ENCODE measurements around the gene CYB5R4.
"Not testable (repeated sequence)": the region's sequence is repeated elsewhere in the genome, so short reads cannot be mapped to it uniquely, and the experiment has no call there.

The CYB5R4 gene

GRCh38 chr6:83908813-83909212 is 49.3 kb downstream of the CYB5R4 start:
- DNase-seq (ENCODE audit: low spot score) = no peak

GRCh38 chr6:83911278-83911677 is 51.8 kb downstream of the CYB5R4 start:
- DNase-seq (ENCODE audit: low spot score) = no peak

GRCh38 chr6:83914953-83915352 is 55.5 kb downstream of the CYB5R4 start:
- no peak for DNase-seq (ENCODE audit: low spot score)

- no peak for DNase-seq (ENCODE audit: low spot score)
Observed at GRCh38 chr6:83917001-83917400, 57.5 kb downstream of the CYB5R4 start.

- no peak for DNase-seq (ENCODE audit: low spot score)
Observed at GRCh38 chr6:83920017-83920416, 60.5 kb downstream of the CYB5R4 start.

- DNase-seq (ENCODE audit: low spot score) = no peak
Observed at GRCh38 chr6:83921315-83921714, 61.8 kb downstream of the CYB5R4 start.

- DNase-seq (ENCODE audit: low spot score) = no peak
Observed at GRCh38 chr6:83927470-83927869, 68.0 kb downstream of the CYB5R4 start.

GRCh38 chr6:83928286-83928685 is 68.8 kb downstream of the CYB5R4 start:
- DNase-seq (ENCODE audit: low spot score) = no peak

- not testable (repeated sequence) for DNase-seq (ENCODE audit: low spot score)
Observed at GRCh38 chr6:83946201-83946833, 86.8 kb downstream of the CYB5R4 start.

- not testable (repeated sequence) for DNase-seq (ENCODE audit: low spot score)
Observed at GRCh38 chr6:83947983-83948382, 88.5 kb downstream of the CYB5R4 start.

GRCh38 chr6:83948851-83949250 is 89.4 kb downstream of the CYB5R4 start:
- DNase-seq (ENCODE audit: low spot score) = no peak

- DNase-seq (ENCODE audit: low spot score) = not testable (repeated sequence)
Observed at GRCh38 chr6:83951423-83951822, 91.9 kb downstream of the CYB5R4 start.

GRCh38 chr6:83952830-83953229 is 93.3 kb downstream of the CYB5R4 start:
- no peak for DNase-seq (ENCODE audit: low spot score)

- DNase-seq (ENCODE audit: low spot score) = no peak
Observed at GRCh38 chr6:83954371-83954770, 94.9 kb downstream of the CYB5R4 start.

GRCh38 chr6:83958241-83958685 is 98.8 kb downstream of the CYB5R4 start:
- DNase-seq (ENCODE audit: low spot score) = no peak

GRCh38 chr6:83960664-83961063 is 101.2 kb downstream of the CYB5R4 start:
- no peak for DNase-seq (ENCODE audit: low spot score)

- DNase-seq (ENCODE audit: low spot score) = no peak
Observed at GRCh38 chr6:83962582-83962981, 103.1 kb downstream of the CYB5R4 start.

- DNase-seq (ENCODE audit: low spot score) = no peak
Observed at GRCh38 chr6:83966539-83966938, 107.0 kb downstream of the CYB5R4 start.

- DNase-seq (ENCODE audit: low spot score) = no peak
Observed at GRCh38 chr6:83970582-83970981, 111.1 kb downstream of the CYB5R4 start.

GRCh38 chr6:83974409-83975050 is 115.0 kb downstream of the CYB5R4 start:
- peak; percentile 11 for DNase-seq (ENCODE audit: low spot score)

- DNase-seq (ENCODE audit: low spot score) = no peak
Observed at GRCh38 chr6:83976037-83976755, 116.7 kb downstream of the CYB5R4 start.

GRCh38 chr6:83976871-83977270 is 117.4 kb downstream of the CYB5R4 start:
- no peak for DNase-seq (ENCODE audit: low spot score)

GRCh38 chr6:83978324-83978734 is 118.8 kb downstream of the CYB5R4 start:
- DNase-seq (ENCODE audit: low spot score) = no peak

Data from hematopoietic multipotent progenitor cell treated with erythropoietin and hydrocortisone succinate and interleukin-3 and kit ligand, for 17 days (in vitro differentiated cells).